HEK293 (cell line): Measurements from ENCODE around the gene RAB11FIP3.

Experiments used
- OVOL3 ChIP-seq: fragments of 450-650 bp; formaldehyde crosslinking; IDR thresholded peaks from 2 replicates; pipeline ENCODE4 v1.5.1; 2016; ENCODE audit warnings: missing biosample characterization, missing genetic modification characterization
- ZBTB7A ChIP-seq: fragments of 450-650 bp; formaldehyde crosslinking; IDR thresholded peaks from 2 replicates; pipeline ENCODE4 v1.5.1; 2016; ENCODE audit warnings: low read depth, missing biosample characterization, missing genetic modification characterization
- ZEB2 ChIP-seq: fragments of 450-650 bp; formaldehyde crosslinking; IDR thresholded peaks from 2 replicates; pipeline ENCODE4 v1.5.1; 2016; ENCODE audit warnings: missing biosample characterization, missing genetic modification characterization
- ZNF121 ChIP-seq: fragments of 450-650 bp; formaldehyde crosslinking; IDR thresholded peaks from 2 replicates; pipeline ENCODE4 v1.5.1; 2016; ENCODE audit warnings: missing biosample characterization, missing genetic modification characterization
- ZNF132 ChIP-seq: fragments of 450-650 bp; formaldehyde crosslinking; IDR thresholded peaks from 2 replicates; pipeline ENCODE4 v1.5.1; 2017; ENCODE audit warnings: missing biosample characterization, missing genetic modification characterization, borderline replicate concordance
- ZNF530 ChIP-seq: fragments of 450-650 bp; formaldehyde crosslinking; IDR thresholded peaks from 2 replicates; pipeline ENCODE4 v1.5.1; 2016; ENCODE audit warnings: low read depth, missing biosample characterization, missing genetic modification characterization
- ZNF558 ChIP-seq: fragments of 450-650 bp; formaldehyde crosslinking; IDR thresholded peaks from 2 replicates; pipeline ENCODE4 v1.5.1; 2016; ENCODE audit warnings: missing biosample characterization, missing genetic modification characterization
- ZSCAN30 ChIP-seq: fragments of 450-650 bp; IDR thresholded peaks from 2 replicates; pipeline ENCODE4 v1.5.1; 2018; ENCODE audit warnings: missing biosample characterization, mild to moderate bottlenecking, missing genetic modification characterization, moderate library complexity
- TF ChIP-seq, protein P1 (sequence below): fragments of 450-650 bp; formaldehyde crosslinking; IDR thresholded peaks from 2 replicates; pipeline ENCODE4 v1.5.1; 2016; ENCODE audit warnings: missing biosample characterization, missing genetic modification characterization
- TF ChIP-seq, protein P2 (sequence below): fragments of 450-650 bp; formaldehyde crosslinking; IDR thresholded peaks from 2 replicates; pipeline ENCODE4 v1.5.1; 2016; ENCODE audit warnings: missing biosample characterization, missing genetic modification characterization
- TF ChIP-seq, protein P3 (sequence below): fragments of 450-650 bp; formaldehyde crosslinking; IDR thresholded peaks from 2 replicates; pipeline ENCODE4 v1.5.1; 2016; ENCODE audit warnings: missing biosample characterization, missing genetic modification characterization
- TF ChIP-seq, protein P4 (sequence below): sonication (generic); formaldehyde crosslinking; IDR thresholded peaks from 2 replicates; pipeline ENCODE4 v1.8.1; 2022; ENCODE audit warnings: mild to moderate bottlenecking, moderate library complexity, missing genetic modification reagents

GRCh38 chr16:397135-397661 is 28.3 kb upstream of the RAB11FIP3 start, which contains the start of gene NME4:
- TF ChIP-seq, protein P1, sequence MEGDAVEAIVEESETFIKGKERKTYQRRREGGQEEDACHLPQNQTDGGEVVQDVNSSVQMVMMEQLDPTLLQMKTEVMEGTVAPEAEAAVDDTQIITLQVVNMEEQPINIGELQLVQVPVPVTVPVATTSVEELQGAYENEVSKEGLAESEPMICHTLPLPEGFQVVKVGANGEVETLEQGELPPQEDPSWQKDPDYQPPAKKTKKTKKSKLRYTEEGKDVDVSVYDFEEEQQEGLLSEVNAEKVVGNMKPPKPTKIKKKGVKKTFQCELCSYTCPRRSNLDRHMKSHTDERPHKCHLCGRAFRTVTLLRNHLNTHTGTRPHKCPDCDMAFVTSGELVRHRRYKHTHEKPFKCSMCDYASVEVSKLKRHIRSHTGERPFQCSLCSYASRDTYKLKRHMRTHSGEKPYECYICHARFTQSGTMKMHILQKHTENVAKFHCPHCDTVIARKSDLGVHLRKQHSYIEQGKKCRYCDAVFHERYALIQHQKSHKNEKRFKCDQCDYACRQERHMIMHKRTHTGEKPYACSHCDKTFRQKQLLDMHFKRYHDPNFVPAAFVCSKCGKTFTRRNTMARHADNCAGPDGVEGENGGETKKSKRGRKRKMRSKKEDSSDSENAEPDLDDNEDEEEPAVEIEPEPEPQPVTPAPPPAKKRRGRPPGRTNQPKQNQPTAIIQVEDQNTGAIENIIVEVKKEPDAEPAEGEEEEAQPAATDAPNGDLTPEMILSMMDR (tag by site-specific recombination), result no peak
- no peak for TF ChIP-seq ZNF558 (tag by site-specific recombination)
- TF ChIP-seq OVOL3, result no peak
- no peak for TF ChIP-seq ZBTB7A (tag by site-specific recombination)
- TF ChIP-seq, protein P2, sequence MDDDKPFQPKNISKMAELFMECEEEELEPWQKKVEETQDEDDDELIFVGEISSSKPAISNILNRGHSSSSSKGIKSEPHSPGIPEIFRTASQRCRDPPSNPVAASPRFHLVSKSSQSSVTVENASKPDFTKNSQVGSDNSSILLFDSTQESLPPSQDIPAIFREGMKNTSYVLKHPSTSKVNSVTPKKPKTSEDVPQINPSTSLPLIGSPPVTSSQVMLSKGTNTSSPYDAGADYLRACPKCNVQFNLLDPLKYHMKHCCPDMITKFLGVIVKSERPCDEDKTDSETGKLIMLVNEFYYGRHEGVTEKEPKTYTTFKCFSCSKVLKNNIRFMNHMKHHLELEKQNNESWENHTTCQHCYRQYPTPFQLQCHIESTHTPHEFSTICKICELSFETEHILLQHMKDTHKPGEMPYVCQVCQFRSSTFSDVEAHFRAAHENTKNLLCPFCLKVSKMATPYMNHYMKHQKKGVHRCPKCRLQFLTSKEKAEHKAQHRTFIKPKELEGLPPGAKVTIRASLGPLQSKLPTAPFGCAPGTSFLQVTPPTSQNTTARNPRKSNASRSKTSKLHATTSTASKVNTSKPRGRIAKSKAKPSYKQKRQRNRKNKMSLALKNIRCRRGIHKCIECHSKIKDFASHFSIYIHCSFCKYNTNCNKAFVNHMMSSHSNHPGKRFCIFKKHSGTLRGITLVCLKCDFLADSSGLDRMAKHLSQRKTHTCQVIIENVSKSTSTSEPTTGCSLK (tag by site-specific recombination), result no peak
- TF ChIP-seq, protein P3, sequence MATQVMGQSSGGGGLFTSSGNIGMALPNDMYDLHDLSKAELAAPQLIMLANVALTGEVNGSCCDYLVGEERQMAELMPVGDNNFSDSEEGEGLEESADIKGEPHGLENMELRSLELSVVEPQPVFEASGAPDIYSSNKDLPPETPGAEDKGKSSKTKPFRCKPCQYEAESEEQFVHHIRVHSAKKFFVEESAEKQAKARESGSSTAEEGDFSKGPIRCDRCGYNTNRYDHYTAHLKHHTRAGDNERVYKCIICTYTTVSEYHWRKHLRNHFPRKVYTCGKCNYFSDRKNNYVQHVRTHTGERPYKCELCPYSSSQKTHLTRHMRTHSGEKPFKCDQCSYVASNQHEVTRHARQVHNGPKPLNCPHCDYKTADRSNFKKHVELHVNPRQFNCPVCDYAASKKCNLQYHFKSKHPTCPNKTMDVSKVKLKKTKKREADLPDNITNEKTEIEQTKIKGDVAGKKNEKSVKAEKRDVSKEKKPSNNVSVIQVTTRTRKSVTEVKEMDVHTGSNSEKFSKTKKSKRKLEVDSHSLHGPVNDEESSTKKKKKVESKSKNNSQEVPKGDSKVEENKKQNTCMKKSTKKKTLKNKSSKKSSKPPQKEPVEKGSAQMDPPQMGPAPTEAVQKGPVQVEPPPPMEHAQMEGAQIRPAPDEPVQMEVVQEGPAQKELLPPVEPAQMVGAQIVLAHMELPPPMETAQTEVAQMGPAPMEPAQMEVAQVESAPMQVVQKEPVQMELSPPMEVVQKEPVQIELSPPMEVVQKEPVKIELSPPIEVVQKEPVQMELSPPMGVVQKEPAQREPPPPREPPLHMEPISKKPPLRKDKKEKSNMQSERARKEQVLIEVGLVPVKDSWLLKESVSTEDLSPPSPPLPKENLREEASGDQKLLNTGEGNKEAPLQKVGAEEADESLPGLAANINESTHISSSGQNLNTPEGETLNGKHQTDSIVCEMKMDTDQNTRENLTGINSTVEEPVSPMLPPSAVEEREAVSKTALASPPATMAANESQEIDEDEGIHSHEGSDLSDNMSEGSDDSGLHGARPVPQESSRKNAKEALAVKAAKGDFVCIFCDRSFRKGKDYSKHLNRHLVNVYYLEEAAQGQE, result no peak
- TF ChIP-seq, protein P4, sequence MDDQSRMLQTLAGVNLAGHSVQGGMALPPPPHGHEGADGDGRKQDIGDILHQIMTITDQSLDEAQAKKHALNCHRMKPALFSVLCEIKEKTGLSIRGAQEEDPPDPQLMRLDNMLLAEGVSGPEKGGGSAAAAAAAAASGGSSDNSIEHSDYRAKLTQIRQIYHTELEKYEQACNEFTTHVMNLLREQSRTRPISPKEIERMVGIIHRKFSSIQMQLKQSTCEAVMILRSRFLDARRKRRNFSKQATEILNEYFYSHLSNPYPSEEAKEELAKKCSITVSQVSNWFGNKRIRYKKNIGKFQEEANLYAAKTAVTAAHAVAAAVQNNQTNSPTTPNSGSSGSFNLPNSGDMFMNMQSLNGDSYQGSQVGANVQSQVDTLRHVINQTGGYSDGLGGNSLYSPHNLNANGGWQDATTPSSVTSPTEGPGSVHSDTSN (CRISPR knock-in tag), result no peak
- TF ChIP-seq ZNF132 (tag by site-specific recombination), result no peak
- peak; percentile 57; the same call in 1 of the 2 replicates for TF ChIP-seq ZSCAN30 (tag by site-specific recombination)
- no peak for TF ChIP-seq ZNF121 (tag by site-specific recombination)
- TF ChIP-seq ZEB2, result no peak
- TF ChIP-seq ZNF530 (tag by site-specific recombination), result no peak
